ENCODE measurements around the gene ROGDI. TPM values are rescaled to one million over a fixed set of nuclear protein-coding genes. Genes with fewer than 3 reads are reported as not detected.
A peak's percentile ranks its signal among the peaks of the same experiment; 100 is the strongest.

ROGDI gene
- total and polyA plus RNA-seq, 4 donors = 14.6 to 37.1 (median 30.5) TPM

DNA sequence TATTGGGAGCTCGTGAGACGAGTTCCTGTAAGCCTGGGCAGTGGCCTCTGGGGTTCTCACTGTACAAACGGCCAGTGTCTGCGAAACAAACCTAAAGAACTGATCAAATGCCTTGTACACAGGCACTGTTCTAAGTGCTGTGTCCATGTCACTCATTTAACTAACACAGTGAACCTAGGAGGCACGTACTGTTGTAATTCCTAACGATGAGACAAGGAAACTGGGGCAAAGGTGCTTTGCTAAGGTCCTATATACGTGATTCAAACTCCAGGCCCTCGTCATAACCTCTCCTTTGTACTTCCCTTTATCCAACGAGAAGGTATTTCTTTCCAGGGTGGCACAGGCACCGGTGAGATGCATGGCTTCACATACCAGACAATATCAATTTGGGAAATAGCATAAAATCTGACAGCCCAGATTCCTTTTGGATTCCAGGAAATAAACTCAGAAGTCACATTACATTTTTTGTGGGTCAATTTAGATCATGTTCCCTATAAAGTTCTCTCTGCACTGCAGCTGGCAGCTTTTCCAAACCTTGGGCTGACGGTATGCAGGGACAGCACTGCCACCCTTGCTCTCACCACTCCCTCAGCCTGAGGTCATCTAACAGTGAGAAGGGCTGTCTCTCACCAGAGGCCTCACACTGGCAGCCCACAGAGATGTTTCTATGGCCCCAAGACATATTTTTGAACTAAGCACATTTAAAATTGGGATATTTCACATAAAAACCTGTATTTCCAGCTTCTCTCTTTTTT is 26.3 kb upstream of the ROGDI start:
- TF ChIP-seq, protein P1, sequence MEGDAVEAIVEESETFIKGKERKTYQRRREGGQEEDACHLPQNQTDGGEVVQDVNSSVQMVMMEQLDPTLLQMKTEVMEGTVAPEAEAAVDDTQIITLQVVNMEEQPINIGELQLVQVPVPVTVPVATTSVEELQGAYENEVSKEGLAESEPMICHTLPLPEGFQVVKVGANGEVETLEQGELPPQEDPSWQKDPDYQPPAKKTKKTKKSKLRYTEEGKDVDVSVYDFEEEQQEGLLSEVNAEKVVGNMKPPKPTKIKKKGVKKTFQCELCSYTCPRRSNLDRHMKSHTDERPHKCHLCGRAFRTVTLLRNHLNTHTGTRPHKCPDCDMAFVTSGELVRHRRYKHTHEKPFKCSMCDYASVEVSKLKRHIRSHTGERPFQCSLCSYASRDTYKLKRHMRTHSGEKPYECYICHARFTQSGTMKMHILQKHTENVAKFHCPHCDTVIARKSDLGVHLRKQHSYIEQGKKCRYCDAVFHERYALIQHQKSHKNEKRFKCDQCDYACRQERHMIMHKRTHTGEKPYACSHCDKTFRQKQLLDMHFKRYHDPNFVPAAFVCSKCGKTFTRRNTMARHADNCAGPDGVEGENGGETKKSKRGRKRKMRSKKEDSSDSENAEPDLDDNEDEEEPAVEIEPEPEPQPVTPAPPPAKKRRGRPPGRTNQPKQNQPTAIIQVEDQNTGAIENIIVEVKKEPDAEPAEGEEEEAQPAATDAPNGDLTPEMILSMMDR (IDR thresholded peaks at IDR 0.05; ENCODE audit: control extremely low read depth, extremely low read depth) = no peak
- no peak overlapping the region for H3K4me3 ChIP-seq
- peak overlapping the region in 1 of 2 donors; percentile 82 for H3K27ac ChIP-seq (ENCODE audit: low read depth in 1 of 2, low read length in 1 of 2)
- peaks cover 0 to 6% (median 0%) of the 10 kb centered on the region in 5 donors for H3K4me1 ChIP-seq (ENCODE audit: control insufficient read depth in 5 of 5, insufficient read depth in 5 of 5, low read length in 5 of 5)
- ATAC-seq (ENCODE audit: insufficient read depth, low FRiP score) = no peak
- H3K36me3 ChIP-seq (ENCODE audit: control insufficient read depth in 4 of 4, insufficient read depth in 4 of 4, low read length in 4 of 4) = peaks cover 15 to 61% (median 48%) of the 10 kb centered on the region in 4 donors
- H3K9me3 ChIP-seq (ENCODE audit: control insufficient read depth in 4 of 4, insufficient read depth in 3 of 4, low read length in 3 of 4) = no peaks in the 10 kb centered on the region
- 95 to 96% methylated on average over 11 of the region's 11 CpGs for WGBS, 2 donors
- H3K27me3 ChIP-seq (ENCODE audit: control insufficient read depth in 3 of 3, insufficient read depth in 3 of 3, low read length in 2 of 3) = no peaks in the 10 kb centered on the region
- DNase-seq = no peak
- H3K9ac ChIP-seq (ENCODE audit: insufficient read depth in 1 of 2, low read length in 2 of 2) = no peak overlapping the region

DNA sequence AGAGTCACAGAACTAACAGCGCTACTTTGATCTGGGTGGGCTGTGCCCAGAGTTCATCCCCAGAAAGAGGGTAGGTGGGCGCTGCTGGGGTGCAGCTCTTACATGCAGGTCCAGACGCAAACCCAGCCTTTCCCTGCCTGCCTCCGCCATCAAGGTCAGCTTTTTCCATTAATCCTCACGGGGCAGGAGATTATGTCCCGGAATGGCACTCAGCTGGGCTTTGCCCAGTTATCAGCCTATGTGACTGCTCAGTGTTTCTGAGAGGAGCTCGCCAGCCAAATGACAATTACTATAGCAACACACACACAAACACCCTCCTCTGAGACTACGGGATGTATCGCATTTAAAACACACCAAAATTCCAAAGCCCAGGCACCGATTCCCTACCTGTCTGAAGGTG is 24.5 kb upstream of the ROGDI start:
- H3K9me3 ChIP-seq (ENCODE audit: control insufficient read depth in 4 of 4, insufficient read depth in 3 of 4, low read length in 3 of 4) = no peaks in the 10 kb centered on the region
- H3K4me3 ChIP-seq = no peak overlapping the region
- H3K27ac ChIP-seq (ENCODE audit: low read depth in 1 of 2, low read length in 1 of 2) = peak overlapping the region in 1 of 2 donors; percentile 79
- no peak for ATAC-seq (ENCODE audit: insufficient read depth, low FRiP score)
- peaks cover 21 to 63% (median 52%) of the 10 kb centered on the region in 4 donors for H3K36me3 ChIP-seq (ENCODE audit: control insufficient read depth in 4 of 4, insufficient read depth in 4 of 4, low read length in 4 of 4)
- no peak overlapping the region for H3K9ac ChIP-seq (ENCODE audit: insufficient read depth in 1 of 2, low read length in 2 of 2)
- no peak for DNase-seq
- H3K27me3 ChIP-seq (ENCODE audit: control insufficient read depth in 3 of 3, insufficient read depth in 3 of 3, low read length in 2 of 3) = no peaks in the 10 kb centered on the region
- H3K4me1 ChIP-seq (ENCODE audit: control insufficient read depth in 5 of 5, insufficient read depth in 5 of 5, low read length in 5 of 5) = peaks cover 0 to 6% (median 0%) of the 10 kb centered on the region in 5 donors
- WGBS, 2 donors = 93 to 95% methylated on average over 10 of the region's 10 CpGs
- TF ChIP-seq, protein P1 (IDR thresholded peaks at IDR 0.05; ENCODE audit: control extremely low read depth, extremely low read depth) = no peak

DNA sequence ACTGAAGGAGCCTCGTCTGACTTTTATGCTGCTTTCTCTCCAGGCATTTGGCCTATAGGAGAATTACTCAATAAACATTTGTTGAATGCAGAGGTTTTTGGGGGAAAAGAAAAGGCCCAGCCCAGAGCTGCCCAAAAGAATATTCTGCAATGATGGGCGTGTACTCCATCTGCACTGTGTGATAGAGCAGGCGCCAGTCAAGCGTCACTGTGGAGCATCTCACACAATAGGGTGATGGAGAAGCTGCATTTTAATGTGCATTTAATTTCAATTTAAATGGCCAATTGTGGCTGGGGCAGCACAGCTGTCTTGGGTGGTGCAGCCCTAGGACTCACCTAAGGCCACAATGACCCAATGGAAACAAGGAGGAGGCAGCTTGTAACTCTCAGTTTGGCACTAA is 24.1 kb upstream of the ROGDI start:
- Histone ChIP-seq H3K36me3 (ENCODE audit: control insufficient read depth in 4 of 4, insufficient read depth in 4 of 4, low read length in 4 of 4) (peaks cover 23 to 63% (median 53%) of the 10 kb centered on the region in 4 donors), H3K27me3 (ENCODE audit: control insufficient read depth in 3 of 3, insufficient read depth in 3 of 3, low read length in 2 of 3) (no peaks in the 10 kb centered on the region), H3K9me3 (ENCODE audit: control insufficient read depth in 4 of 4, insufficient read depth in 3 of 4, low read length in 3 of 4) (no peaks in the 10 kb centered on the region), H3K4me3 (no peak overlapping the region), H3K9ac (ENCODE audit: insufficient read depth in 1 of 2, low read length in 2 of 2) (no peak overlapping the region), H3K4me1 (ENCODE audit: control insufficient read depth in 5 of 5, insufficient read depth in 5 of 5, low read length in 5 of 5) (peaks cover 0 to 6% (median 0%) of the 10 kb centered on the region in 5 donors), H3K27ac (ENCODE audit: low read depth in 1 of 2, low read length in 1 of 2) (peak overlapping the region in 1 of 2 donors; percentile 79)
- 96% methylated on average over 4 of the region's 4 CpGs for WGBS, 2 donors
- DNase-seq (no peak), ATAC-seq (ENCODE audit: insufficient read depth, low FRiP score) (no peak)
- TF ChIP-seq, protein P1 (IDR thresholded peaks at IDR 0.05; ENCODE audit: control extremely low read depth, extremely low read depth) = no peak

Data from lung (tissue), 12 donors.